ENCODE data around the gene ZNF280D.
"Not testable (repeated sequence)": the region's sequence is repeated elsewhere in the genome, so short reads cannot be mapped to it uniquely, and the experiment has no call there.

Gene ZNF280D

DNA sequence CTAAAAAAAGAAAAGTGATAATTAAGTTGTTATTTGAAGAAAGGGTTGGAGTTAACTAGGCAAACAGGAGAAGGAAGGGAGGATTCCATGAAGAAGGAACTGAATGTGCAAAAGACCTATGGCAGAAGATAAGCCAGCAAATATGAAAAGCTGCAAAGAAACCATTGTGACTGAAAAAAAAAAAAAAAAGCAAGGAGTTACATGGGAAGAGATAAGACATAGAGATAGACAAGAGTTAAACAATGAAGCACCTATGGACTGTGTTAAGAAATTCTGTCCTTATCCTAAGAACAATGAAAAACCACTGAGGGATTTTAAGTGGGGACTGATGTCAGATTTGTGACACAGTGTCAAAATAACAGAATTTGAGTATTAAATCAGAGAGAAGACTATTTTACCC is 17.0 kb downstream of the ZNF280D start:
- Mint-ChIP-seq H3K36me3 (ENCODE audit: low read depth) (peaks cover 14% of the 10 kb centered on the region), H3K9me3 (no peaks in the 10 kb centered on the region), H3K27me3 (no peaks in the 10 kb centered on the region), H3K4me1 (ENCODE audit: low read depth) (peaks cover 49% of the 10 kb centered on the region), H3K27ac (no peak overlapping the region), H3K4me3 (no peak overlapping the region)

DNA sequence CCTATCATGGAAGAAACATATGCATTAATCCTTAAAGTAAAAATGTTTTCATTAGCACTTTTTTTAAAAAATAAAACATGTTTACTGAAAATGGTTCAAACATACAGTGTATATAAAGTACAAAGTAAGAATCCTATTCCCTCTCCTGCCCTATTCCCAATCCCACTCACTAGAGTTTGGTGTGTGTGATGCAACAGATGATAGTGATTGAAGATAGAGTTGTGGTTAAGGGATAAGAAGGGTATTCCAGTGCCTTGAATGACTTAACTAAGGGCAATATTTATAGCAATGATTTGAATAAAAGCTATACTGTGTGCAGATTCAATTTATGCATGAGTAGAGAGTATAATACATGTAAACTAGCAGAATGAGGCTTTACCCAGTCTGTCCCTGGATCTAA is 18.1 kb downstream of the ZNF280D start:
- no peaks in the 10 kb centered on the region for H3K9me3 Mint-ChIP-seq
- peaks cover 7% of the 10 kb centered on the region for H3K36me3 Mint-ChIP-seq (ENCODE audit: low read depth)
- no peaks in the 10 kb centered on the region for H3K27me3 Mint-ChIP-seq
- H3K4me3 Mint-ChIP-seq: no peak overlapping the region
- H3K27ac Mint-ChIP-seq: no peak overlapping the region
- H3K4me1 Mint-ChIP-seq (ENCODE audit: low read depth): peaks cover 42% of the 10 kb centered on the region

DNA sequence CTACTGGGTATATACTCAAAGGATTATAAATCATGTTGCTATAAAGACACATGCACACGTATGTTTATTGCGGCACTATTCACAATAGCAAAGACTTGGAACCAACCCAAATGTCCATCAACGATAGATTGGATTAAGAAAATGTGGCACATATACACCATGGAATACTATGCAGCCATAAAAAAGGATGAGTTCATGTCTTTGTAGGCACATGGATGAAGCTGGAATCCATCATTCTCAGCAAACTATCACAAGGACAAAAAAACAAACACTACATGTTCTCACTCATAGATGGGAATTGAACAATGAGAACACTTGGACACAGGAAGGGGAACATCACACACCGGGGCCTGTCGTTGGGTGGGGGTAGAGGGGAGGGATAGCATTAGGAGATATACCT is 23.8 kb downstream of the ZNF280D start:
- H3K36me3 Mint-ChIP-seq (ENCODE audit: low read depth): peaks cover 28% of the 10 kb centered on the region
- H3K4me1 Mint-ChIP-seq (ENCODE audit: low read depth); H3K27me3 Mint-ChIP-seq; H3K27ac Mint-ChIP-seq; H3K9me3 Mint-ChIP-seq; H3K4me3 Mint-ChIP-seq: not testable (repeated sequence)

DNA sequence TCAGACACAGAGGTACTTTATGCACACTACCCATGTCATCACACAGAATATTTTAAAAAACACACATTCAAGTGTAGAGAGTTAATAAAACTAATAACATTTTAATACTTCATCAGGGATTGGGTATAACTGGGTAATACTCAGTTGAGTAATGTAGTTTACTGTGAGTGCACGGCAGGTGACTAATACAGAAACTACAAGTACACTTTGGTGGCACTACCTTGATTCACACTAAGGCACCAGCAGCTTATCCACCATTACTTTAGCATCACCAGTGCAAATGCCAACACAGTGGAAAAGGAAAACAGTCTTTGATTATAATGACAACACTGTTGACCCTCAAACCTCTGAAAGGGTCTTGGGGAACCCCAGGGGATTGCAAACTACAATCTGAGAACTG is 33.6 kb downstream of the ZNF280D start:
- Mint-ChIP-seq H3K36me3 (ENCODE audit: low read depth) (peaks cover 53% of the 10 kb centered on the region), H3K4me3 (no peak overlapping the region), H3K27me3 (no peaks in the 10 kb centered on the region), H3K9me3 (no peaks in the 10 kb centered on the region), H3K4me1 (ENCODE audit: low read depth) (no peaks in the 10 kb centered on the region), H3K27ac (no peak overlapping the region)

DNA sequence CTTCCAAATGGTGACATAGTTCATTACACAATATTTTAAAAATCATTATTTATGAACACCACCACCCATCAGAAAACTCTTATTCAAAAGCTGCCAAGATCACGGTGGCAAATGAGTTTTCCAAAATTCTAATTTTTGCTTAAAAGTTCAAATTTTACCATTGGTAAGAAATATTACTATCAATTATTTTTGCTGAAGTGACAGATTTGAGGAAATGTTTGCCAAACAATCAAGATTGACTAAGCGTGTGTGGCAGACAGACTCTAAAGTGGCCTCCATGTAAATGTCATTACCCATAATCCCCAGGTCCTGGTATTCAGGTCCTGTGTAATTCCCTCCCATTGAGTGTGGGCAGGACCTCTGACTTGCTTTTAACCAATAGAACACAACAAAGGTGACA is 35.0 kb downstream of the ZNF280D start:
- Mint-ChIP-seq H3K4me1 (ENCODE audit: low read depth) (no peaks in the 10 kb centered on the region), H3K36me3 (ENCODE audit: low read depth) (peaks cover 48% of the 10 kb centered on the region), H3K27me3 (no peaks in the 10 kb centered on the region), H3K9me3 (no peaks in the 10 kb centered on the region), H3K27ac (no peak overlapping the region), H3K4me3 (no peak overlapping the region)

DNA sequence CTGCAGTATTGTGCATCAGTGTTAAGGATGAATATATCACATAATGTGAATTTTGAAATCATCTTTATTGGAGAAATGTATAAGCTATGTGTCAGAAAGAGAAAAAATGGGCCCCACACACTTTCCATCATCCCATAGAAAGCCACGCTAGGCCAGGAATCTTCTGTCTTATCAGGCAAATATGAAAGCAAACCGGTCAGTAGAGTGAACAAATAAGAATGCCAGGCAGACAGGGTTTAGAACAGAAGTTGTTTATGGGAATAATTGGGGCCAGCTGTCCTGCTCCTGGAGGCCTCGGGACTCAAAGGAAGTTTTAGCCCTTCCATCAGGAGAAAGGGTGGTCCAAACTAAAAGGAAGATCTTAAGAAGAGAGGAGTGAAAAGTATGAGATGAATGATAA is 39.5 kb downstream of the ZNF280D start:
- Mint-ChIP-seq H3K4me1 (ENCODE audit: low read depth) (no peaks in the 10 kb centered on the region), H3K27me3 (no peaks in the 10 kb centered on the region), H3K4me3 (no peak overlapping the region), H3K36me3 (ENCODE audit: low read depth) (peaks cover 18% of the 10 kb centered on the region), H3K27ac (no peak overlapping the region), H3K9me3 (no peaks in the 10 kb centered on the region)

DNA sequence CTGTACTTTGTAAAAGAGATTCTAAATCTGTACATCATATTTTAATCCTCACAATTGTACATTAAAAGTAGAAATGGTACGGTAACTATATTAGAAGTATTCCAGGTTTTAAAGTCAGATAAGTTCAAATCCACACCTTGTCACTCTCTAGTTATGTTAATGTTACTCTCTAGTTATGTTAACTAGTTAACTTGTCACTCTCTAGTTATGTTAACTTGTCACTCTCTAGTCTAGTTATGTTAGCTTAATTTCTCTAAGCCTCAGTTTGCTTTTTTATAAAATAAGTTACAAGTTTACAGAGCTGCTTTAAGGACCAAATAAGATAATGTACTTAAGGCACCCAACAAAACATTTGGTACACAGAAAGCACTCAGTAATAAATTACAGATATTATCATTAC is 42.6 kb downstream of the ZNF280D start:
- H3K4me3 Mint-ChIP-seq: no peak overlapping the region
- H3K27ac Mint-ChIP-seq: no peak overlapping the region
- no peaks in the 10 kb centered on the region for H3K27me3 Mint-ChIP-seq
- peaks cover 19% of the 10 kb centered on the region for H3K36me3 Mint-ChIP-seq (ENCODE audit: low read depth)
- H3K4me1 Mint-ChIP-seq (ENCODE audit: low read depth): no peaks in the 10 kb centered on the region
- no peaks in the 10 kb centered on the region for H3K9me3 Mint-ChIP-seq

DNA sequence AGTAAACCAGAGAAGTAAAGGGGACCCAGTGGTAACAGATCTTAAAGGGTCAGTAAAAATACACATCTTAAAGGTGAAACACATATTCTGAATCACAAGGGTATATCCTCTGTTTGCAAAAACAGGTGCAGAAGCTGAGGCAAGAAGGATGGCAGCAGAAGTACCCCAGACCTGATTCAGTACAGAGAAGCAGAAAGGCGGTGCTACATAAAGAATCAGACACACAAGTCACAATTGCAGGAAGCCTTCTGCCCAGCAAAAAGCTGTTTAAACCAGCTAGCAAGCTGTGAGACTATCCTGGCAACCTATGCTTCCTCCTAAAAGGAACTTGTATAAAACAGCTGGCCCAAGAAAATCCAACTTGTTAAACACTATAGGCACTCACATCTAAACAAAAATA is 49.4 kb downstream of the ZNF280D start:
- Mint-ChIP-seq H3K27me3 (no peaks in the 10 kb centered on the region), H3K4me3 (no peak overlapping the region), H3K4me1 (ENCODE audit: low read depth) (no peaks in the 10 kb centered on the region), H3K36me3 (ENCODE audit: low read depth) (peaks cover 11% of the 10 kb centered on the region), H3K9me3 (no peaks in the 10 kb centered on the region), H3K27ac (no peak overlapping the region)

DNA sequence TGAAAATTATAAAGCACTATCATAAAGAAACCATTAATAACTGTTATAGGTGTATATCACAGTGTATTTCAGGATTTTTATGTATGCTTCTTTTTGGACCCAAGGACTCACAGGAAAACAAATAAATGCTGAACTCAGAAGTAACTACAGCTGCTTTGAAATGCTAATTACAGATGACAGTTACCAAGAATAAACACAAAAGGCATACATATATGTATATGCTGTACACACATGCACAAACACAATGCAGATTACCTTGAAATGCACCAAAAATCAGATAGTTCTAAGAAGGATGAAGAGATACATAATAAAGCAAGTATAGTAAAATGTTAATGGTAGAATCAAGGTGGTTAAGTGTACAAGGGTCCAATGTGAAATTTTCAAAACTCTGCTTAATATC is 52.2 kb downstream of the ZNF280D start:
- Mint-ChIP-seq H3K4me1 (ENCODE audit: low read depth) (no peaks in the 10 kb centered on the region), H3K9me3 (no peaks in the 10 kb centered on the region), H3K4me3 (no peak overlapping the region), H3K36me3 (ENCODE audit: low read depth) (peaks cover 21% of the 10 kb centered on the region), H3K27me3 (no peaks in the 10 kb centered on the region), H3K27ac (no peak overlapping the region)

DNA sequence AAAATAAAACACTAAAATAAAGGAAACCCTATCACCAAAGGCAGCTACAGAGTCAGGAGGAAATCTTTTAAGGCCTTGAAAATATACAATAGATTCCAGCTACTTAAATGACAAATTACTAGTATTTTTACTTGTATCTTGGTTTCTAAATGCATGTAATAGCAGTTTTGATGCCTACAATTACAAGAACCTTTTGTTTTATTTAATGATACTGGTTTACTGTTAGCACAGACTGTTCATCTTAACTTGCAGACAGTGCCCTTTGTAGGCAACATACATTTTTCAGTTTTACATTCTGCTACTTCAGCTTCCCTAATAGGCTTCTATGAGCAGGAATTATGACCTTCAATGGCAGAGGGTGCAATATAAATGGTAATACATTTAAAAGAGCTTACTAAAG is 54.1 kb downstream of the ZNF280D start:
- no peak overlapping the region for H3K27ac Mint-ChIP-seq
- no peaks in the 10 kb centered on the region for H3K4me1 Mint-ChIP-seq (ENCODE audit: low read depth)
- peaks cover 24% of the 10 kb centered on the region for H3K36me3 Mint-ChIP-seq (ENCODE audit: low read depth)
- no peaks in the 10 kb centered on the region for H3K9me3 Mint-ChIP-seq
- no peaks in the 10 kb centered on the region for H3K27me3 Mint-ChIP-seq
- no peak overlapping the region for H3K4me3 Mint-ChIP-seq

DNA sequence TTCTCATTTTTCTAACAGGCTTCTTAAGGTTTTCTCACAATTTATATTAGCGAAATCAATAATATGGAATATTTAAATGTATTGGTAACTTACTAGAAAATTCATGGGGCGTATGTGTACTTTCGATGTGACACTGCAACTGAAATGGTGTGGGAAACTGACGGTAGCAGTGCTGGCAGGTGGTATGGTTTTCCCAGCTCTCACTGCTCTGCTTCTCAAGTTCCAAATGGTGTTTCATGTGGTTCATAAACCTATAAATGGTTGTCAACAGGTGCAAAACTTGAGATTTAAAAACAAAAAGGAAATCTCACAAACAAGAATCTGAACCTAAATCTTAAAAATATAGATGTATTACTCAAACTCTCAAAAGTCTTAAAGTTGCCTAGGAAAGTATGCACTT is 54.7 kb downstream of the ZNF280D start:
- no peaks in the 10 kb centered on the region for H3K27me3 Mint-ChIP-seq
- no peak overlapping the region for H3K4me3 Mint-ChIP-seq
- no peak overlapping the region for H3K27ac Mint-ChIP-seq
- H3K36me3 Mint-ChIP-seq (ENCODE audit: low read depth): peaks cover 24% of the 10 kb centered on the region
- no peaks in the 10 kb centered on the region for H3K4me1 Mint-ChIP-seq (ENCODE audit: low read depth)
- H3K9me3 Mint-ChIP-seq: no peaks in the 10 kb centered on the region

DNA sequence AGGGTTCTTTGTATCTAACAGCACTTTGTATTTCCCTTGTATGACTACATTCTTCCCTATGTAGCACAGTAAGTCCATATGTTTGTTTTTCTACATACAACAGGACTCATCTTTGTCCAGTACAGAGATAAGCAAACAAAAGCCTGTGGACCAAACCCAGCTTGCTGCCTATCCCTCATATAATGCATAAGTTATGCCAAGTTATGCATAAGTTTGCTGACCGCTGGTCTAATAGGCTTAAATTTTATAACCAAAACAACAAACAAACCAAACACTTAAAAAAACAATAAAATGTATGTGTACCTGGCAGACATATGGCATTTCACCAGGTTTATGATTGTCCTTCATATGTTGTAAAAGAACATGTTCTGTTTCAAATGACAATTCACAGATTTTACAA is 56.0 kb downstream of the ZNF280D start:
- H3K27ac Mint-ChIP-seq: no peak overlapping the region
- no peaks in the 10 kb centered on the region for H3K4me1 Mint-ChIP-seq (ENCODE audit: low read depth)
- no peaks in the 10 kb centered on the region for H3K9me3 Mint-ChIP-seq
- H3K36me3 Mint-ChIP-seq (ENCODE audit: low read depth): peaks cover 35% of the 10 kb centered on the region
- H3K4me3 Mint-ChIP-seq: no peak overlapping the region
- no peaks in the 10 kb centered on the region for H3K27me3 Mint-ChIP-seq

DNA sequence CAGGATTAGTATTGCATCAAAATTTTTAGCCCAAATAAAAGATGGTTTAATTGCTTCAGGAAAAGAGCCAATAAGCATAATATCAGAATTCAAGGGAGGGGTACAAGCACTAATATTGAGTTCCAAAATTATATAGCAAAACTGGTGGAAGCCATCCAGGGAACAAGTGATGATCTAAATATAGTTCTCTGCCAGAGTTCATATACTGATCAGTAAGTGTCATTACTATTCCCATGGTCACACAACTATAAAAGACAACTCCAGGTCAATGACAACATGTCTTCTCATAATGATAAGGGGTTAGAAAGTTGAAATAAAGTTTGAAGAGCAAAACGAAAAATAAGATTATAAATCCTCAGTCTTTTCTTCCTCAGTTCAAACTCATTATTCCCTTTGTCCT is 57.4 kb downstream of the ZNF280D start:
- Mint-ChIP-seq H3K36me3 (ENCODE audit: low read depth) (peaks cover 42% of the 10 kb centered on the region), H3K4me1 (ENCODE audit: low read depth) (no peaks in the 10 kb centered on the region), H3K27me3 (no peaks in the 10 kb centered on the region), H3K9me3 (no peaks in the 10 kb centered on the region), H3K27ac (no peak overlapping the region), H3K4me3 (no peak overlapping the region)

DNA sequence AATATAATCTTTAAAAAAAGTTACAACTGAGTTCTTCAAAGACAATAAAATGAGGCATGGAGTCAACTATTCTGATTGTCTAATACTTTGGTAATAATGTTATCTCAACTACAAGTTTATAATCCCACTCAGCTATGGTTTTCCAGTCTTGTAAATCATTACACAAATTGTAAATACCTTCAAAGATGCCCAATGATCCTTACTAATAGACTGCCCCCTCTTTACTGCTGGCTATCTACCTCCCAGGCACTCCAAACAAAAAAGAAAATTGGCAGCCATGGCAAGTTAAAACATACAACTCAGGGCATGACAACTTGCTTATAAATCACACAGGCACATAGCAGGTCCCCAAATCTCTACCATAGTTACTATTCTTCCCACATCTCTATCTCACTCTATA is 58.5 kb downstream of the ZNF280D start:
- no peak overlapping the region for H3K4me3 Mint-ChIP-seq
- peaks cover 42% of the 10 kb centered on the region for H3K36me3 Mint-ChIP-seq (ENCODE audit: low read depth)
- H3K4me1 Mint-ChIP-seq (ENCODE audit: low read depth): no peaks in the 10 kb centered on the region
- H3K27ac Mint-ChIP-seq: no peak overlapping the region
- no peaks in the 10 kb centered on the region for H3K9me3 Mint-ChIP-seq
- no peaks in the 10 kb centered on the region for H3K27me3 Mint-ChIP-seq

DNA sequence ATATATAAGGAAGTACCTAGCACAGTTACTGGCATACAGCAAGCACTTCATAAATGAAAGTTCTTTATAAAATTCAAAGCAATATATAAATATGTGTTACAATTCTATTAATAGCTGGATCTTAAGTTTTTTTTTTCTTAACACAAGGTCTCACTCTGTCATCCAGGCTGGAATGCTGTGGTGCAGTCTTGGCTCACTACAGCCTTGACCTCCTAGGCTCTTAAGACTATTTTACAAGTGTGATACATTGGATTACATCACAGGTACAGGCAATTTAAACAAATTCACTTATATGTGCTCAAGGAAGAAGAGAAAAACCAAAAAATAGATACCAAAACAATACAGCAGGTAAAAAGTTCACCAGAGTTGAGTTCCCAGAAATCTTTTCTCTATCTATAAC is 60.6 kb downstream of the ZNF280D start:
- Mint-ChIP-seq H3K36me3 (ENCODE audit: low read depth) (peaks cover 41% of the 10 kb centered on the region), H3K9me3 (no peaks in the 10 kb centered on the region), H3K4me3 (no peak overlapping the region), H3K4me1 (ENCODE audit: low read depth) (no peaks in the 10 kb centered on the region), H3K27ac (no peak overlapping the region), H3K27me3 (no peaks in the 10 kb centered on the region)

DNA sequence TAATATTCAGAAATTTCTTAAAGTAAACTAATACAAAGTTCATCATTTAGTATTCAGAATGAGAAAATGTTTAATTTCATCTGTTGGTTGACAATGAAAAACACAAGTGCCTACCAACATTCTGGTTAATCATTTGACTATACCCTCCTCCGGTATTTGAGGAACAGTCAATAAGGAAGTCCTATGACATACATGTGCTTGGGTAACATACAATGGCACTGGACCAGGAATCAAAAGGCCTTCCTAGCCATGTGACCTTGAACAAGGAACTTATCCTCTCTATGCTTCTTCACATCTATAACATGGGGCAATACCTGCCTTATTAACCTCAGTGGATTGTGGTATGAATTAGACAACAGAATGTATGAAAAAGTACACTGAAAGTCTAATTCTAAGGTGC is 65.8 kb downstream of the ZNF280D start:
- Mint-ChIP-seq H3K9me3 (no peaks in the 10 kb centered on the region), H3K4me1 (ENCODE audit: low read depth) (no peaks in the 10 kb centered on the region), H3K27me3 (no peaks in the 10 kb centered on the region), H3K4me3 (no peak overlapping the region), H3K27ac (no peak overlapping the region), H3K36me3 (ENCODE audit: low read depth) (peaks cover 47% of the 10 kb centered on the region)

DNA sequence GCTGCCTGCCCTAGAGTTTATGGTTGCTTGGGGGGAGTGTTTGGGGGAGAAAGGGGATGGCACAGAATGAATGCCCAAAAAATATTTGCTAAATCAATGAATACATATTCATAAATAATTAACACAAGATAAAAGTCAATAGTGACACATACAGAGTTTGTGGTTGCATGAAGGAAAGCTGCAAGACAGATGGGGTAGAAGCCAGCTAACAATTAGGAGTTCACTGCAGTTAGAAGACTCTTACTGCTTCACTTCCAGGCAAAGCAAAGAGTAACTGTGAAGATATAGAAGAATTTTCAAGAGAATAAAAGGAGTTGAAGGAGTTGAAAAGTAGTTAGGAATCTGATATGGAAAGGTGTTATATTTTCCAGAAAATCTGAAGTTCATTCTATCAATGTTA is 72.4 kb downstream of the ZNF280D start:
- no peak overlapping the region for H3K4me3 Mint-ChIP-seq
- no peak overlapping the region for H3K27ac Mint-ChIP-seq
- H3K4me1 Mint-ChIP-seq (ENCODE audit: low read depth): no peaks in the 10 kb centered on the region
- no peaks in the 10 kb centered on the region for H3K9me3 Mint-ChIP-seq
- peaks cover 53% of the 10 kb centered on the region for H3K36me3 Mint-ChIP-seq (ENCODE audit: low read depth)
- no peaks in the 10 kb centered on the region for H3K27me3 Mint-ChIP-seq

Data from stimulated activated naive CD8-positive, alpha-beta T cell treated with anti-CD3 and anti-CD28 coated beads, Interleukin-15, Interleukin-2, amounts not matched to agents 100 ng/mL and 50 ng/mL, for 24 hours (primary cell).